PC-9 (cell line): ENCODE measurements around the gene PANX1. TPM values are rescaled to one million over a fixed set of nuclear protein-coding genes. Genes with fewer than 3 reads are reported as not detected.

Experiments
- BruUV-seq: library from RNA; stranded (reverse); fragments of 400-500 nt; replicated peaks from 2 replicates; lab custom pipeline; 2021; lab: Mats Ljungman, UMichigan
- CTCF ChIA-PET: fragments of 300-600 bp; sonication (Branson Sonifier 250); formaldehyde crosslinking; loops from one replicate; lab custom pipeline; 2022; ENCODE audit warnings: antibody characterized with exemption; lab: Charles Lee
- POLR2A ChIA-PET: fragments of 300-600 bp; sonication (Branson Sonifier 250); formaldehyde crosslinking; loops from one replicate; lab custom pipeline; 2022; ENCODE audit warnings: antibody characterized with exemption; ENCODE audit not compliant: unreplicated experiment; lab: Charles Lee
- DNase-seq, 2 experiments: peaks; one replicate each; pipeline versions ENCODE4 v3.0.0 to v3.0.0-alpha.2; 2015 to 2022; ENCODE audit warnings: mixed read lengths in 1 of 2
- H2AFZ ChIP-seq: fragments of 200-600 bp; sonication (generic); 2 replicates; pipeline ENCODE4 v1.8.1; 2017; ENCODE audit warnings: antibody characterized with exemption
- H3F3A ChIP-seq: fragments of 200-600 bp; sonication (generic); 2 replicates; pipeline ENCODE4 v1.8.1; 2017; ENCODE audit warnings: antibody characterized with exemption, mild to moderate bottlenecking, low read depth; ENCODE audit not compliant: insufficient read depth
- H3K27ac ChIP-seq: fragments of 200-600 bp; sonication (generic); 2 replicates; pipeline ENCODE4 v1.6.1; 2016; ENCODE audit warnings: mixed run types
- H3K27me3 ChIP-seq: fragments of 200-600 bp; sonication (generic); 2 replicates; pipeline ENCODE4 v1.6.1; 2016; ENCODE audit warnings: low read depth, mixed run types; ENCODE audit not compliant: insufficient read depth
- H3K36me3 ChIP-seq: fragments of 200-600 bp; sonication (generic); 2 replicates; pipeline ENCODE4 v1.6.1; 2016; ENCODE audit warnings: low read depth, mixed run types
- H3K4me1 ChIP-seq: fragments of 200-600 bp; sonication (generic); replicated peaks from 2 replicates; pipeline ENCODE4 v1.6.1; 2016; ENCODE audit warnings: mixed run types; ENCODE audit not compliant: insufficient read depth
- H3K4me2 ChIP-seq: fragments of 200-600 bp; sonication (generic); 2 replicates; pipeline ENCODE4 v1.6.1; 2017; ENCODE audit warnings: mixed run types
- H3K4me3 ChIP-seq: fragments of 200-600 bp; sonication (generic); 2 replicates; pipeline ENCODE4 v1.6.1; 2016; ENCODE audit warnings: mixed run types
- H3K79me2 ChIP-seq: fragments of 200-600 bp; sonication (generic); 2 replicates; pipeline ENCODE4 v1.6.1; 2017; ENCODE audit warnings: low read depth, mixed run types
- H3K9me2 ChIP-seq: fragments of 200-600 bp; sonication (generic); 2 replicates; pipeline ENCODE4 v1.8.1; 2017; ENCODE audit warnings: mild to moderate bottlenecking; ENCODE audit not compliant: insufficient read depth
- H3K9me3 ChIP-seq: fragments of 200-600 bp; sonication (generic); 2 replicates; pipeline ENCODE4 v1.8.1; 2016; ENCODE audit warnings: low read depth; ENCODE audit not compliant: insufficient read depth
- H4K20me1 ChIP-seq: fragments of 200-600 bp; sonication (generic); 2 replicates; pipeline ENCODE4 v1.8.1; 2017; ENCODE audit not compliant: insufficient read depth
- EZH2 ChIP-seq: fragments of 200-600 bp; sonication (generic); IDR thresholded peaks from 2 replicates; pipeline ENCODE4 v1.8.0; 2017; ENCODE audit warnings: antibody characterized with exemption, low read depth
- intact Hi-C: fragments of 100-400 bp; cut with micrococcal nuclease; formaldehyde crosslinking; loops from one replicate; pipeline ENCODE4 v1.10.0; 2022; ENCODE audit not compliant: unreplicated experiment
- total RNA-seq: library from RNA; stranded (reverse); gene quantifications from 2 replicates; pipeline ENCODE4 v1.2.3, GENCODE V29; 2021
- TF ChIP-seq, protein P1 (sequence below): fragments of 200-600 bp; sonication (generic); conservative IDR thresholded peaks from 2 replicates; pipeline ENCODE4 v1.6.1; 2017; ENCODE audit warnings: mixed run types, antibody characterized with exemption, mild to moderate bottlenecking, moderate library complexity

Gene PANX1
- total RNA-seq, 1 experiment from 2014 or later = 12.6 TPM

DNA sequence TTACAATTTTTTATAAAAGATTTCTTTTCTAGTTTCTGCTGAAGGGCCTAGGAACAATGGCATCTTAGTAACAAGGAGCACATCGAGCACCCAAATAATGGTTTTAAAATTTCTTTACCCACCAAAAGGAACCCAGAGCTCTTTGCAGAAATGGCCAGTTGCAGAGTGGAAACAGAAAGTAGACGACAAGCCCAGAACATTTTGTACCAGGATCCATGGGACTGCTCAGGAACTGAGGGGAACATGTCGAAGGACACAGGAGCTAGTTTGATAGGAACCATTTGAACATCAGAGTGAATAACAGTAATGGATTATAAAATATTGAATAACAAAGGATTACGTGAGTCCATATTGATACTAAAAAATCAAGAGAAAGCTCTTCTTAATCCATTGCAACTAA is 17.3 kb downstream of the PANX1 start:
- ChIA-PET POLR2A (interaction anchor here (0.6 kb wide), 1 partner anchor 18 kb away, joined by 3 read pairs; no protein-coding TSS in a partner anchor), CTCF (no interaction called here)
- Histone ChIP-seq H3K27me3 (no peaks in the 10 kb centered on the region), H3K4me2 (no peak overlapping the region), H3K36me3 (no peaks in the 10 kb centered on the region), H2AFZ (no peak overlapping the region), H3K9me2 (no peaks in the 10 kb centered on the region), H3K27ac (no peak overlapping the region), H3K9me3 (no peaks in the 10 kb centered on the region; the same call in 1 of the 2 replicates), H3K4me3 (no peak overlapping the region), H3K4me1 (peaks cover 61% of the 10 kb centered on the region), H3F3A (peaks cover 16% of the 10 kb centered on the region; the same call in 1 of the 2 replicates), H3K79me2 (peaks cover 80% of the 10 kb centered on the region), H4K20me1 (no peaks in the 10 kb centered on the region)
- no peak for TF ChIP-seq EZH2
- TF ChIP-seq, protein P1, sequence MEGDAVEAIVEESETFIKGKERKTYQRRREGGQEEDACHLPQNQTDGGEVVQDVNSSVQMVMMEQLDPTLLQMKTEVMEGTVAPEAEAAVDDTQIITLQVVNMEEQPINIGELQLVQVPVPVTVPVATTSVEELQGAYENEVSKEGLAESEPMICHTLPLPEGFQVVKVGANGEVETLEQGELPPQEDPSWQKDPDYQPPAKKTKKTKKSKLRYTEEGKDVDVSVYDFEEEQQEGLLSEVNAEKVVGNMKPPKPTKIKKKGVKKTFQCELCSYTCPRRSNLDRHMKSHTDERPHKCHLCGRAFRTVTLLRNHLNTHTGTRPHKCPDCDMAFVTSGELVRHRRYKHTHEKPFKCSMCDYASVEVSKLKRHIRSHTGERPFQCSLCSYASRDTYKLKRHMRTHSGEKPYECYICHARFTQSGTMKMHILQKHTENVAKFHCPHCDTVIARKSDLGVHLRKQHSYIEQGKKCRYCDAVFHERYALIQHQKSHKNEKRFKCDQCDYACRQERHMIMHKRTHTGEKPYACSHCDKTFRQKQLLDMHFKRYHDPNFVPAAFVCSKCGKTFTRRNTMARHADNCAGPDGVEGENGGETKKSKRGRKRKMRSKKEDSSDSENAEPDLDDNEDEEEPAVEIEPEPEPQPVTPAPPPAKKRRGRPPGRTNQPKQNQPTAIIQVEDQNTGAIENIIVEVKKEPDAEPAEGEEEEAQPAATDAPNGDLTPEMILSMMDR = no peak
- intact Hi-C loops = no loop called here
- no peak for DNase-seq
- TSS peak; percentile 20 for BruUV-seq

DNA sequence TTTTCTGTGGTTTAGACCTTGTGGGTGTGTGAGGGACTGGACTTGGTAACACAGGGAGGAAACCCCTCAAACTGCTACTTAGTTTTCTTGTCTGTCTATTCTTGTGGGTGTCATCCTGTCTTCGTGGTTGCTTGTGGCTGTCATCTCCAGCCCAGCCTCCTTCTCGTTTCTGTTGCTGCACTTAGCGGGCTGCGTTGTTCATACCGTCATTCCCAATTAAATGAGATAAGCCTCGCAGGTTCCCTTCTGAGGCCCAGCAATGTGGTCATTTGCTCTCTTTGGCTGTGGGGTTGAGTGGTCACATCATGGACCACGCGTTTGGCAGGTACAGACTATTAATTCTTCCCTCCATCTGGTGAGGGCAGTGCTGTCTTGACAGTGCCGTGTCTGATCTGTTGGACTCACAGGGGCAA is 18.8 kb downstream of the PANX1 start:
- ChIA-PET POLR2A (no interaction called here), CTCF (no interaction called here)
- Histone ChIP-seq H3K9me2 (no peaks in the 10 kb centered on the region), H3K79me2 (peaks cover 76% of the 10 kb centered on the region), H3K4me3 (no peak overlapping the region), H2AFZ (no peak overlapping the region), H3K36me3 (no peaks in the 10 kb centered on the region), H3K4me2 (no peak overlapping the region), H3K9me3 (no peaks in the 10 kb centered on the region; the same call in 1 of the 2 replicates), H3K27ac (no peak overlapping the region), H3F3A (peaks cover 29% of the 10 kb centered on the region), H4K20me1 (peaks cover under 1% of the 10 kb centered on the region; the same call in 1 of the 2 replicates), H3K4me1 (peaks cover 63% of the 10 kb centered on the region), H3K27me3 (no peaks in the 10 kb centered on the region)
- TF ChIP-seq EZH2 = no peak
- TF ChIP-seq, protein P1 = no peak
- no TSS peak for BruUV-seq
- DNase-seq = no peak
- intact Hi-C loops = no loop called here

DNA sequence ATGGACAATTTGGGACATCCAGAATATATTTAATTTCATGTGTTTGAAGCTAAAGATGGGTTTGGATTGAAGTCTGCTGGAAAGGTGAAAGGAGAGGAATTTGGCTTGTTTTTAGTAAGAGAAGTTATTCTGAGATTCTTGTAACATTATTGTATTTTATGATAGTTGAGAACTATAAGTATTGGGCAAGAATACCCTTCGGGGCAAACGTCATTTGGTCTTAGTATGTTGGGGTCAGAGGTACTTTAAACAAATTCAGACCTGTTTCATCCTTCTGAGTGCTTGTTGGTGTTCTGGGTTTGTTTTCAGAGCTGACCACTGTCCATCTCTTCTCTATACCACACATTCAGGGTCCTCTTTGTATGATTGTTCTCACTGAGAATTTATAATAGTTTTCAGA is 19.5 kb downstream of the PANX1 start:
- Histone ChIP-seq H4K20me1 (peaks cover 6% of the 10 kb centered on the region; the same call in 1 of the 2 replicates), H3K27me3 (no peaks in the 10 kb centered on the region), H3K9me2 (no peaks in the 10 kb centered on the region), H3K4me1 (peaks cover 71% of the 10 kb centered on the region), H3K36me3 (no peaks in the 10 kb centered on the region), H3K4me3 (no peak overlapping the region), H2AFZ (no peak overlapping the region), H3K79me2 (peaks cover 81% of the 10 kb centered on the region), H3K27ac (no peak overlapping the region), H3F3A (peaks cover 37% of the 10 kb centered on the region), H3K9me3 (no peaks in the 10 kb centered on the region; the same call in 1 of the 2 replicates), H3K4me2 (no peak overlapping the region)
- no TSS peak for BruUV-seq
- TF ChIP-seq, protein P1 = no peak
- no peak for TF ChIP-seq EZH2
- intact Hi-C loops = no loop called here
- DNase-seq = no peak
- ChIA-PET CTCF (interaction anchor here (0.6 kb wide), 1 partner anchor 19 kb away, joined by 3 read pairs; the partner anchor contains the start of gene PANX1), POLR2A (no interaction called here)
